Cerebellar cortex (tissue), 1 donor: ENCODE measurements around the gene PATJ.
"Not testable (repeated sequence)": the region's sequence is repeated elsewhere in the genome, so short reads cannot be mapped to it uniquely, and the experiment has no call there.

Experiments
- DNase-seq: peaks from one replicate; pipeline ENCODE4 v3.0.0-alpha.2; 2015; ENCODE audit warnings: low spot score

The PATJ gene

DNA sequence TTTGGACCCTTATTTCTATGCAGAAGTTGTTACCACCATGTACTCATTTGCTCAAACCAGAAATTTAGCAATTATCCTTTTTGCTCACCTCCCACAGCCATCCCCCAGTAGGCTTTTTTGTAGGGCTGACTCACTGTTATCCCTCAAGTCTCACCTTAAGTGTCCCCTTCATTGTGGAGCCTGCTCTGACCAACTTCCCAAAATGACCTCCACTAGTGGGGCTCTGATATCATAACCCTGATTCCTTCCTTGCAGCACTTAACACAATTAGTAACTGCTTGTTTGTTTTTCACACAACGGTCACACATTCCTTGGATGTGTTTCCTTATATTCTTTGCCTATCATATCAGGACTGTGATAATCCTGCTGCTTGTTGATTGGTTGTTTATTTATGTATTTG is 76.7 kb downstream of the PATJ start:
- DNase-seq = no peak

DNA sequence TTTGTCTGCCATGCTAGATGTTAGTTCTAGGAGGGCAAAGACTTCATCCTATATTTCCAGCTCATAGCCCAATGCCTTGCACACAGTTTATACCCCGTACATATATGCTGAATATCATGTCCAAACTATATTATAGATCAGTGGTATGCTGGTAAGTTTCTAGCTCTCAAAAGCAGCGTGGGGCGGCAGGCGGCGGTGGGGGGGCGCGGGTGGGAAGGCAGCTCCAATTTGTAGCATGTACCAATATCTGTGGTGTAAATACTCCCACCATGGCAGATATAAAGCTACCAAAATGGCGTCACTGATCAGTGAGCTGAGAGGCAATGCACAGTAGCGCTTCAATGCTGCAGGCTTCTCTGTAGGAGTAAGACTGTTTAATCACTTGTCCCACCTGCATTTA is 77.1 kb downstream of the PATJ start:
- DNase-seq = no peak

DNA sequence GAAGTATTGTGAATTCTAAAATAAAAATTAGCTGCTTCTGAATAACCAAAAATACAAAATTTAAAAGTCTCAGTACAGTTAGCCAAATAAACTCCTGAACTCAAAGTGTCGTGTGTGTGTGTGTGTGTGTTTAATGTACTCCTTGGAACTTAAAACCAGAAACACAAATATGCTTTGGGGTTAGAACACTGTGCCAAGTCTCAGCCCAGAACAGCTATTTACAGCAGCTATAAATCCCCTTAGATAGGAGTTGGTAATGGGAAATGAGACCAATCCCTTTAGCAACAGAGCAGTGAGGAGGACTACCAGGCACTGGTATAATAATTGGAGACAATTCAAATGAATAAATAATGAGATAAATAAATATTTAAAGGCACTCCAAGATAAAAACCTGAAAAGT is 83.1 kb downstream of the PATJ start:
- DNase-seq = no peak

DNA sequence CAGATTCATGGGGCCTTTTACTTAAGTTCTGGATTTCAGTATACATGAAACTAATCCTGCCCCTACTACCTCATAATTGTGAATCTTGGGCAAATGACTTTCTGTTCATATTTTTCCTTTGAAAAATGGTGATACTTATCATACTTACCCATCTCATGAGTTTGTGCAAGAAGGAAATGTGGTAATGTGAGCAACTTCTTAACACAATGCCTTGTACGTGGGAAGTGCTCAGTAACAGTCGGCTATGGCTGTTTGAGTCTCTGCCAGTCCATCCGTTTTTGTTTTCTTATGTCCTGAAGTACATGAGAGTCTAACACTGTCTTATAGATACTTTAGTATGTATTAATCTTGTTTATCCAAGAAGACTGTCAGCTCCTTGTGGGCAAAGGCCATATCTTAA is 86.5 kb downstream of the PATJ start:
- DNase-seq = no peak

DNA sequence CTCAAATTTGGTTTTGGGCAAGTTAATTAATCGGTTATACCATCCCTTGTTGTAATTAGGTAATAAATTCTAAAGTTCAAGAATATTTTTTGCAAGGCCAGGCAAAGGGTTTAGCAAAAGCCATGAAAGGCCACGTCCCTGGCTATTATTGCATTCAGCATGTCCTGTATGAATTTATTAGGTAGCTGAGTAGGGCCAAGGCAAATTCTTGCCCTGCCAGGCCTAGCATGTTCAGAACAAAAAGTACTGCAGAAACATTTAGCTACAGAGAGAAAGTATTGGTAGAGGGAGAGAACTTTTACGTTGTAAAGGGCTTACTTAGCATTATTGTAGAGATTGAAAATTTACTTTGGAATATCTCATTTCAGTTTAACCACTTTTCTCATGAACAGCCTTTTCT is 94.4 kb downstream of the PATJ start:
- no peak for DNase-seq

DNA sequence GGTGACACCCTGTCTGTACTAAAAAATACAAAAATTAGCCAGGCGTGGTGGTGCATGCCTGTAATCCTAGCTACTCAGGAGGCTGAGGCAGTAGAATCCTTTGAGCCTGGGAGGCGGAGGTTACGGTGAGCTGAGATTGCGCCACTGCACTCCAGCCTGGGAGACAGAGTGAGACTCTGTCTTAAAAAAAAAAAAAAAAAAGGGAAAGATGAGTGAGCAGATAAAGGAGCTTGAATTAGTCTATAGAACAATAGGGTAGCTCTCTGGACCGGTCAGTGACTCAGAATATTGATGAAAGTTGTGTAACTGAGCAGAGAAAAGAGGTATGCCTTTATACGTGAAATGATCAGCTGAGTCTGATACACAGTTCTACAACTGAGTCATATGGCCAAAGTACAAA is 95.3 kb downstream of the PATJ start:
- not testable (repeated sequence) for DNase-seq

DNA sequence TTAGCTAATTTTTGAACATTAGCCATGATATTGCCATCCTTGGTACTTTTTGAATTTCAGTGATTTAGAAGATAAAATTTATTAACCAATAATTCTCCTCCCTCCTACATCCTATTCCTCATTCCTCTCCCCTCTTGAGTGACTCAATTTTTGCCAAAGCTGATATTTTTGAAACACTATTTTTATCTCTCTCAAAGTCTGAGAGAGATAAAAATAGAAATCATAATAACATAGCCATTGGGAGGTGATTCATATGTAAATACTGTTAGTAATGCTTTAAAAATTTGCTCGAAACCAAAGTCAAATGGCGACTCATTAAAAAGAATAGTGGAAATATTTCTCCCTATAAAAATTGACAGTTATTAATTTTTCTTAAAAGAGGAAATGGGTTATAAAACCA is 97.4 kb downstream of the PATJ start:
- no peak for DNase-seq

DNA sequence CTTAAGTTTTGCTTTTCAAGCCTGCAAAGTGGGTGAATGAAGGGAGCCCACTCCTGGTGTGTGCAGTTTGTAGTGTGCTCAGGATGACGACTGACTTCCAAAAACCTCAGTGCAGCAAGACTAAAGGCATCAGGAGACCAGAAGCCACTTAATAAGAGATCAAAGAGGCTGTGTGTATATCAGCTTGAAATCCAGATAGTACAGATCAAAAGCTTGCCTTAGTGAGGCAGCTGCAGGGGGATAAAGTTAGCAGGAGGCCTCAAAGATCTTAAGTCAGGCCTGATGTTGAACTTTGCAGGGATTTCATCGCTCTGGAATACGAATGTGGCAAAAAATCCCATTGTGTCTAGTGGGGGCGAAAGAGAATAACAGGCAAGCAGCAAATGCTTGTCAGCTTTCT is 99.8 kb downstream of the PATJ start:
- no peak for DNase-seq

DNA sequence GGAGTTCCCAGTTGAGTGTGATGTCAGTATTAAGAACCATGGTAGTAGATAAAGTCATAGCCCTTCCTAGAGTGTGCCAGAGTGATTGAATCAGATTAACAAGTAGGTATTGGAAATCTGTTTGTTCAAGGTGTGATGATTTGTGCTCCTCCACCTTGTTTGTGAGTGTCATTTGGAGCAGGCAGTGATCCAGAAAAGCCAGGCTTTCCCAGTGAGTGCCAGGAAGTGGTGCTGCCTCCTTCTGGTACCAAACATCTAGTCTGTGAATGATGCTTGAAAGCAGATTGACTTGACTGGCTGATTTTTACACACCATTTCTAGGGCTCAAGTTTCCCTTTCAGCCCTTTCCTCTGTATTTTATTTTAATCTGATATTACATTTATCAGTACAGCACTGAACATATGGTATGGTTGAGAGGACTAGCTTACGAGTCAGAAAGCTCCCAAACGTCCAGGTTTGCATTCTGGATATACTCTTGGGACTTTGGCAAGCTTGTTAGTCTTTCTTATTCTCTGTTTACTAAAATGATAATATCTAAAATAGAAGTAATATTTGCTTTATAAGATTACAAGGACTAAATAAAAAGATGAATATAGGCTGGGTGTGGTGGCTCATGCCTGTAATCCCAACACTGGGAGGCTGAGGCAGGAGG is 100.7 kb downstream of the PATJ start:
- DNase-seq = peak; percentile 59

DNA sequence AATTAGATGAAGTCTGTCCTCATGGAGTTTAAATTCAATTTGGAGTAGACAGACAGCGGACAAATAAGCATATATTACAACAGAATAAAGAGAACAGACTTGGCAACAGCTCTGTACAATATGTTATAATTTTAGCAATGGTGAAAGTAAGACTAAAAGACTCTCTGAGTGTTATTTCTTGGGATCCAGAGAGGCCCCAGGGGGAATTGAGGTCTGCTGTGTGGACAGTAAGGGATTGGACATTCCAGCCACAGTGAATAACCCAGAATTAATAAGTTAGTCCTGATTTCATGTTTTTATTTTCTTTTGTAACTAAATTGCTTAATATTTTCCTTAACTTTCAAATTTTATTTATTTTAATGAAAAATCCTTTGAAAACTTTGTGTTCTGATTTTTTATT is 101.7 kb downstream of the PATJ start:
- no peak for DNase-seq

DNA sequence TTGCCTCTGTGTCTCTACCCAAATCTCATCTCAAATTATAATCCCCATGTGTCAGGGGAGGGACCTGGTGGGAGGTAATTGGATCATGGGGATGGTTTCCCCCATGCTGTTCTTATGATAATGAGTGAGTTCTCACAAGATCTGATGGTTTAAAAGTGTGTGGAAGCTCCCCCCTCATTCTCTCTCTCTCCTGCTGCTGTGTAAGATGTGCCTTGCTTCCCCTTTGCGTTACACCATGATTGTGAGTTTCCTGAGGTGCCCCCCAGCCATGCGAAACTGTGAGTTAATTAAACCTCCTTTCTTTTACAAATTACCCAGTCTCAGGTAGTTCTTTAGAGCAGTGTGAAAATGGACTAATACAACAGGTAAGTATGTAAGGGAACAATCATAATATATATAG is 102.4 kb downstream of the PATJ start:
- not testable (repeated sequence) for DNase-seq

DNA sequence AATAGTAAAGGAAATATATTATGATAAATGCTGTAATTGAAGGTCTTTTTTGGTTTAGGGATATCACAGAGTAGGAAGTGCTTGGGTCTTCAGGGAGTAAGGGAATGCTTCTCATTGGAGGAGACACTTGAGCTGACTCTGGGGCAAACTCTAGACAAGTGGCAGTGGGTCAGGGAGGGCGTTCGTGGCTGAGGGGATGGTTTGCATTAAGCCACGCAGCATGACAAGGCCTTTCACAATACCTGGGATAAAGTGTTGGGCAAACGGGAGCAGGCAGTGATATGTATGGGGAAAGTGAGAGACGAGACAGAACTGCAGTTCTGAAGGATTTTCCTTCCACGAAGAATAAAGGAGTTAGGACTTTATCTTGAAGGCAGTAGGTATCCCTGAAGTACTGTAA is 109.0 kb downstream of the PATJ start:
- DNase-seq = no peak

DNA sequence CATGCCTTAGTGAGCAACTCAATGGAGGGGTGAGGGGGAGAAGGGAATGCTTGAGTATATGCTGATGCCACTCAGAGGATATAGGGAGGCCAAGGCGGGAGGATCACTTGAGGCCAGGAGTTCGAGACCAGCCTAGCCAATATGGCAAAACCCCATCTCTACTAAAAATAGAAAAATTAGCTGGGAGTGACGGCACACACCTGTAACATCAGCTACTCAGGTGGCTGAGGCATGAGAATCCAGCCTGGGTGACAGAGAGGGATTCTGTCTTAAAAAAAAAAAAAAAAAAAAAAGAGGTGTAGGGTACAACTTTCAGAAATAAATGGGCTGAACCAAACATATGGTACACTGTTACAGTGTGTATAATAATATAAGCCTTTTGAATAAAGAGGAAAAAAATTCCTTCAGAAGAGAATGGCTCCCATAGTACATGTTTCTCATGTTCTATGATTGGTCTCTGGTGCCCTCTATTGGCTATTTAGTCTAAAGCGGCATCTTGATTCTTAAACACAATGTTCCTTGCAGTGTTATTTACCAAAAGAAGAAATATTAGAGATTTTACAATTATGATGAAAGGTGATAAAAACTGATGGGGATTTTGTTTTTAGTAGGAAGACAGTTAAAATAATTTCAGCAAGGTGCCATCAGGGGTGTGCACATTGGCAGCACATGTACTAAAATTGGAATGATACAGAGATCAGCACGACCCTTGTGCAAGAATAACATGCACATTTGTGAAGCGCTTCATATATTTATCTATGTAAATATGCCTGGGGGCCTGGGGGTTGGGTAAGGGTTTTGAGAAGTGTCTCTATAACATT is 109.8 kb downstream of the PATJ start:
- peak; percentile 77 for DNase-seq

DNA sequence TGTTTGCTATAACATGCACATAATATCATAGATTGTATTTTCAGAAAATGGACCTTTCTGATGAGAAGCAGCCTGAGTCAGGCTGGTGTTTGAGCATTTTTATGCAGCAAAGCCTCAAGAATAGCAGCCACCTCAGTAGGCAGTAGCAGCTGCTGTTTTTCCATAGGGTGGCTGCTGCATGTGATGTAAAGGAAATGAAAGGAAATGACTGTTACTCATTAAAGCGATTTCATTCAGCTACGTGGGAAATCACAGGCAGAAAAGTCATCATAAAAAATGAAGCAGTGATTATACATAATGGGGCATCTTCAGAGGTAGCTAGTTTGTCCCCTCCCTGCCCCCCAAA is 110.4 kb downstream of the PATJ start:
- DNase-seq = no peak

DNA sequence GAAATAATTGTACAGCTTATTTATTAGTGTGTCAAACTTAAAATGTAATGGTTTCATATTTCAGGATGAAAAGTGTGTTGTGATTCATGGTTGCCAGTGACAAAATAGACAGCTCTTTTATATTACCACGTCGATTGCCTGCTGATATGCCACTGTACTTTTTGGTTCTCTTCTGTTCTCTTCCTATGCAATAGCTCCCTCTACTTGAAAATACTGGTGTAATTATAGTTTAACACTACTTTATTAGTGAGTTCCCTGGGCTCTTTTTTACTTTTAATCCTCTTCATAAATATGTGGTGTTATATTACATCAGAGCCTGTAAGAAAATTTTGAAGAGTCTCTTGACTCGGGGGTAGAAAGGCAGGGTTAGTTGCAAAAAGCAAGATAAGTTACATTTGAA is 111.3 kb downstream of the PATJ start:
- DNase-seq = no peak

DNA sequence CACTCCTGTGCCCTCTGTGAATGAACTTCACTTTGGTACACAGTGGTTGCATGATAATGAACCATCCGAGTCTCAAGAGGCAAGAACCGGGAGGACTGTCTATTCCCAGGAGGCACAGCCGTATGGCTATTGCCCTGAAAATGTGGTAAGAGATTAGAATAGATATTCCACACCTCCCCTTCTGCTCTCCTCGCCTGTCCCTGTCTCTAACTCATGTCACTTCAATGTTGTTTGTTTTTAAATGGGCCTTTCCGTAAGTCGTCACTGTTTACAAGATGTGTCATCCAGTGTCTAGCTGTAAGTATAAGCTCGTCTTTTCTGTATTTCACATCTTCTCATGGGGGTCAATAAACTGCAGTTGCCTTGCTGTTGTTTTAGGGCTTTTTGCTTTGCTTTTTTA is 122.2 kb downstream of the PATJ start:
- no peak for DNase-seq

DNA sequence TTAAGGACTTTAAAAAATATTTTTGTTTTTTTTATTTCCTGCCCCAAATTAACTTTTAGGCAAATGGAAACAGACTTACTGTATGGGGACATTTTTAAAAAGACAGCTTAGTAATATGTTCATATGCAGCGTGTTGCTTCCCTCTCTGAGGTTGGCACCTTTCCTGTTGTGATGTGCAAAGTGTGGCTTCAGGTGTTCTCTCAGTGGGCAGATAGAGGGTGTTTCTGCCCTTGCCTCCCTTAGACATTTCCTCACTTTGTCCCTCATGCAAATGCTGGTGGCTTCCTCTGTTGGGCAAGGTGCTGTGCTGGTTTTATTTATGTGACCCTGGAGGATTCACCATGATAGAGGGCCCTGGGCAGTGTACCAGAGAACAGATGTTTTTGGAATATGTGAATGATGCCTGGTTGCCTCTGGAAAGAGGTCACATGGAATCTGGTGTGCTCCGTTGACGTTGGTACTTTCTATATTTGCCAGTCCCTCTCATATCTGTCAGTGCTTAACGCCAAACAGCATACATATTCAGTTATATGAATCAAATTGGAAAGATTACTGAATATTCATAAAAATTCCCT is 123.5 kb downstream of the PATJ start:
- DNase-seq = no peak

DNA sequence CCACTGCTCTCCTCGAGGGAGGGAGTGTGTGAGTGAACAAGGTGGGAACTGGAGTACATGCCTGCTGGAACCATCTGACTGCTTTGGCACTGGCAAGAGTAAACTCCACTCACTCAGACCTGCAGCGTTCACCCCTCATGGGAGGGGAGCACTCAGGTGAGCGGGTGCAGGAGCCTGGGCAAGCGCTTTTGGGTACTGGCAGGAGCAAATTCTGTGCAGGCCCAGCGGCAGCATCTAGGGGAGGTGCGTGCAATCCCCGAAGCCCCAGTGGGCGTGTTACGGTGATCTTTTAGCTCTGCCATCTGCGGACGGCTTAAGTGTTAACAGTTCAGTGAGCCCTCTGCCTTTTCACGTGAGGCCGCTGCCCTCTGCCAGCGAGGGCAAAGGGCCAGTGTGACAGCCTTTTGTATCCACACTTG is 127.4 kb downstream of the PATJ start:
- DNase-seq = peak; percentile 72

DNA sequence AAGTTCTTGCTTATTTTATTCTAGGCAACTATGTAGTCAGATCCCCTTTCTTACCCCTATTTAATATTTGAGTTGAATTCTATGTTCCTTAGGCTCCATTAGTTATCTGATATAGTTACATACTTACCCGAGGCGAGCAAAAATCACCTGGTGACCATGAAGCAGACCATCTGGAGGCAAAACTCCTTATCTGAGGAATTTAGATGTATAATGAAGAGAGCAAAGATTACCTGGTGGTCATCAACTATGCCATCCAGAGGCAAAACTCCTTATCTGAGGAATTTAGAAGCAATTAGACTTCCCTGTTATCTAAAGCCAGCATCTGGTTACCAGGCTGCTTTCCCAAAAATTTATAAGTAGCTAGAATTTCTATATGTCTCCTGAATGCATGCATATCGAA is 129.9 kb downstream of the PATJ start:
- DNase-seq = no peak

DNA sequence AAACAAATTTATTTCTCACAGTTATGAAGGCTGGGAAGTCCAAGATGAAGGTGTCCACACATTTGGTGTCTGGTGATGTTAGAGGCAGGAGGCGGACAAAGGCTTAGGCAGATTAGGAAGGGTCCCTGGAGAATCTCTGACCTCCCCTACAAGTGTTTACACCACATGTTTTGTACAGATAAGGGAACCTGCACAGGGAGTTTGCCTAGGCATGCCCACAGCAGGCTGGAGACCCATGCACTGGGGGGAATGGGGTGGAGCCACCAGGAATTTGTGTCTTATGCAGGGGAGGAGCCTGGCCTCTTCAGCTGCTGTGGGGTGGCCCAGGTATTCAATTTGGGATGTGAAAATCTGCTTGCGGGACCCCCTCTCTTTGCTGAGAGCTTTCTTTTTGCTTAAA is 131.3 kb downstream of the PATJ start:
- DNase-seq = no peak

DNA sequence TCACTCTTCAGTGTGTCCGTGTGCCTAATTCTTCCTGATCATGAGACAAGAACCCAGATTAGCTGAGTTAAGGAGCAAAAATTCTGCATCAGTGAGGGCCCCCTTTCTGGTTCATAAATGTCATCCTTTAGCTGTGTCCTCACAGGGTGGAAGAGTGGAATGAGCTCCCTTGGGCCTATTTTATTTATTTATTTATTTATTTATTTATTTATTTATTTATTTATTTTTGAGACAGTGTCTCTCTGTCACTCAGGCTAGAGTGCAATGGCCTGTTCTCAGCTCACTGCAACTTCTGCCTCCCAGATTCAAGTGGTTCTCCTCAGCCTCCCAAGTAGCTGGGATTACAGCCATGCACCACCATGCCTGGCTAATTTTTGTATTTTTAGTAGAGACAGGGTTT is 131.7 kb downstream of the PATJ start:
- DNase-seq = no peak

DNA sequence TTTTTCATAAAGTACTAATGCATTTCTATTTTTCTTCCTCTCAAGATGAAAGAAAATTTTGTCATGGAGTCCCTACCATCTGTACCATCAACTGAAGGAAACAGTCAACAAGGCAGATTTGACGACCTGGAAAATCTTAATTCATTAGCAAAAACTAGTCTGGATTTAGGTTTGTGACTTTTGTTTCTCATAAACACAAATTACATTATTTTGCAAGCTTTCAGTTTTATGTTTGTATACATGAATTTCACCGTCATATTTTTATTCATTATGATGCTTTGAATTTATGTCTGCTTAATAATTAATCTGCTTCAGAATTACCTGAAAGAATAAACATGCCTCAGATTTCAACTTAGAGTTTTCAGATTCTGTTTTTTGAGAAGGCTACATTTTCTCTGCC is 132.9 kb downstream of the PATJ start:
- DNase-seq = no peak

DNA sequence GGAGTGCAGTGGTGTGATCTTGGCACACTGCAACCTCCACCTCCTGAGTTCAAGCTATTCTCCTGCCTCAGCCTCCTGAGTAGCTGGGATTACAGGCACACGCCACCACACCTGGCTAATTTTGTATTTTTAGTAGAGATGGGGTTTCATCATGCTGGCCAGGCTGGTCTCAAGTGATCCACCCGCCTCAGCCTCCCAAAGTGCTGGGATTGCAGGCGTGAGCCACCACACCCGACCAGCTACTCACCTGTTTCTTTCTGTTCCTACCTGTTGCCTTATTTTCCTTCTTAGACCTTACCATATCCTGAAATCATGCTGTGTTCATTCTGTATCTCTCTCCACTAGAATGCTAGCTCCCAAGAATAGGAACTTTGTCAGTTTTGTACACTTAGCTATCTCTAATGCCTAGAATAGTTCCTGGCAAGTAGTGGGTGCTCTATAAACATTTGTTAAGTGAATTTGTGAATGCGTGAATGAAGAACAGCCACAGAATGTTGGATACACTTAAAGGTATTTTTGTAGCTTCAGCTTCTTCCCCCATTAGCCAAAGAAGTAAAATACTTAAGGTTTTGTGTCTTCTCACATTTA is 137.7 kb downstream of the PATJ start:
- DNase-seq = not testable (repeated sequence)
